ENCODE results near the gene KLHL18.
A peak's percentile ranks its signal among the peaks of the same experiment; 100 is the strongest.

The KLHL18 gene

GRCh38 chr3:47394881-47395280 lies 112.1 kb downstream of the KLHL18 start:
- peak; percentile 26 for DNase-seq (ENCODE audit: low spot score)

Small RNA genes lying within 50 kb of the gene (small RNA-seq; reads per million reads assigned to genes)
- gene SNORD13P3 = 2.4 to 18.6 reads per million in 2 experiments
